Spleen (tissue), 11 donors: ENCODE results near the gene SHOX. TPM values are rescaled to one million over a fixed set of nuclear protein-coding genes. Genes with fewer than 3 reads are reported as not detected.
"Not testable (repeated sequence)": the region's sequence is repeated elsewhere in the genome, so short reads cannot be mapped to it uniquely, and the experiment has no call there.

Source experiments
- DNase-seq: peaks from one replicate; pipeline ENCODE4 v3.0.0-alpha.2; 2020
- H3K27ac ChIP-seq, 8 donors: fragments of 200-600 bp; sonication (generic) in 7 of 8; 1 replicate in 4 of 8; 2 replicates in 4 of 8; pipeline versions ENCODE4 v1.5.0 to v1.8.0; 2016 to 2021; ENCODE audit warnings: inconsistent platforms in 4 of 8, mild to moderate bottlenecking in 4 of 8, moderate library complexity in 1 of 8
- H3K27me3 ChIP-seq, 7 donors: fragments of 200-600 bp; sonication (generic) in 6 of 7; replicated peaks in 1 of 7; 1 replicate in 4 of 7; 2 replicates in 3 of 7; pipeline versions ENCODE4 v1.5.0 to v1.8.0; 2016 to 2021; ENCODE audit warnings: inconsistent platforms in 3 of 7, mild to moderate bottlenecking in 1 of 7
- H3K36me3 ChIP-seq, 6 donors: fragments of 200-600 bp; sonication (generic) in 5 of 6; 1 replicate in 4 of 6; 2 replicates in 2 of 6; pipeline versions ENCODE4 v1.5.0 to v1.8.0; 2016 to 2021; ENCODE audit warnings: inconsistent platforms in 2 of 6
- H3K4me1 ChIP-seq, 6 donors: fragments of 200-600 bp; sonication (generic) in 5 of 6; 1 replicate in 3 of 6; 2 replicates in 3 of 6; pipeline versions ENCODE4 v1.5.0 to v1.8.0; 2016 to 2021; ENCODE audit warnings: inconsistent platforms in 3 of 6
- H3K4me3 ChIP-seq, 8 donors: fragments of 200-600 bp; sonication (generic) in 7 of 8; 1 replicate in 4 of 8; 2 replicates in 4 of 8; pipeline versions ENCODE4 v1.5.0 to v1.8.0; 2016 to 2021; ENCODE audit warnings: inconsistent platforms in 4 of 8, mild to moderate bottlenecking in 4 of 8, moderate library complexity in 2 of 8
- H3K9me3 ChIP-seq, 8 donors: fragments of 200-600 bp; sonication (generic) in 7 of 8; 1 replicate in 4 of 8; 2 replicates in 4 of 8; pipeline versions ENCODE4 v1.5.0 to v1.8.0; 2016 to 2021; ENCODE audit warnings: inconsistent platforms in 4 of 8
- CTCF ChIP-seq, 11 experiments: fragments of 200-600 bp in 7 of 11; fragments of 450-650 bp in 4 of 11; sonication (generic) in 4 of 11; IDR thresholded peaks in 8 of 11; conservative IDR thresholded peaks in 3 of 11; 1 replicate in 7 of 11; 2 replicates in 4 of 11; pipeline versions ENCODE4 v1.4.0 to v1.8.0; 2016 to 2021; ENCODE audit warnings: antibody characterized with exemption in 11 of 11, inconsistent platforms in 4 of 11, mild to moderate bottlenecking in 1 of 11
- POLR2A ChIP-seq, 3 donors: fragments of 450-650 bp; IDR thresholded peaks; one replicate each; pipeline ENCODE4 v1.5.1; 2017; ENCODE audit warnings: antibody characterized with exemption in 3 of 3, mild to moderate bottlenecking in 1 of 3
- POLR2AphosphoS5 ChIP-seq, 3 donors: sonication (generic); formaldehyde crosslinking; IDR thresholded peaks; one replicate each; pipeline ENCODE4 v1.5.1; 2017; ENCODE audit warnings: antibody characterized with exemption in 3 of 3
- WGBS, 5 donors: extraction: QIAGEN DNeasy Blood & Tissue Kit in 3 of 5; methylation state at CpG; one replicate each; pipeline versions ENCODE4 v1.1.5 to v1.1.7; 2013 to 2018; 5-methylcytosine and 5-hydroxymethylcytosine counted together
- intact Hi-C: fragments of 100-400 bp; cut with DNase I; formaldehyde crosslinking; loops from one replicate; pipeline ENCODE4 v1.15.0; 2023; ENCODE audit warnings: low total_unique reads
- polyA plus RNA-seq, 3 donors: library from polyadenylated mRNA; stranded (reverse); fragments of 200-250 nt; gene quantifications; one replicate each; pipeline ENCODE4 v1.2.1, GENCODE V29; 2013
- total RNA-seq, 7 donors: library from RNA; depleted of rRNA in 3 of 7; stranded (reverse); fragments of >200 nt in 3 of 7; fragmentation: NEBNext Ultra II Directional in 4 of 7; extraction: Animal tissue kit (Norgen Biotek cat#: 25700) in 4 of 7; gene quantifications; one replicate each; pipeline versions ENCODE4 v1.1.0 to v1.2.1, GENCODE V29; 2016 to 2021
- donor health status: healthy with polysubstance abuse.
- donor health status: DM: no; HTN: no; CAD: no; lungs with moderate emphysema.
- donor health status: DM: no; HTN: no; CAD: no.
- donor health status: Bipolar disorder and iron deficiency.
- donor health status: healthy.
- donor health status: DM: no; HTN: no; CAD: no.
- donor health status: DM: yes; HTN: yes; CAD: no.

SHOX gene
- total and polyA plus RNA-seq, 10 donors, result not detected

- H3K4me1 ChIP-seq, result peaks cover 0 to 14% (median 6%) of the 10 kb centered on the region in 6 donors
- TF ChIP-seq CTCF (IDR thresholded peaks at IDR 0.05 in 8 of 11, conservative IDR thresholded peaks at IDR 0.05 in 3 of 11), result no peak
- TF ChIP-seq POLR2A (IDR thresholded peaks at IDR 0.05), result no peak
- TF ChIP-seq POLR2AphosphoS5 (IDR thresholded peaks at IDR 0.05), result no peak
- no peaks in the 10 kb centered on the region for H3K36me3 ChIP-seq
- no peaks in the 10 kb centered on the region for H3K9me3 ChIP-seq
- WGBS, 5 donors, result 3 to 7% (median 3%) methylated on average over 36 to 50 of the region's 50 CpGs
- DNase-seq, result peak; percentile 54
- peak overlapping the region in 2 of 8 donors; percentile 13 to 35 for H3K4me3 ChIP-seq
- intact Hi-C loops, result no loop called here
- H3K27me3 ChIP-seq, result peaks cover 0 to 77% (median 31%) of the 10 kb centered on the region in 7 donors
- H3K27ac ChIP-seq, result no peak overlapping the region
Measured at GRCh38 chrX:623599-624315, 6.8 kb upstream of the SHOX start.

- no peak overlapping the region for H3K4me3 ChIP-seq
- 13 to 23% (median 18%) methylated on average over 12 of the region's 12 CpGs for WGBS, 5 donors
- H3K4me1 ChIP-seq, result peaks cover 0 to 14% (median 6%) of the 10 kb centered on the region in 6 donors
- H3K27me3 ChIP-seq, result peaks cover 0 to 75% (median 28%) of the 10 kb centered on the region in 7 donors
- no peaks in the 10 kb centered on the region for H3K9me3 ChIP-seq
- TF ChIP-seq POLR2AphosphoS5 (IDR thresholded peaks at IDR 0.05) (no peak), CTCF (IDR thresholded peaks at IDR 0.05 in 8 of 11, conservative IDR thresholded peaks at IDR 0.05 in 3 of 11) (no peak), POLR2A (IDR thresholded peaks at IDR 0.05) (no peak)
- H3K36me3 ChIP-seq, result no peaks in the 10 kb centered on the region
- intact Hi-C loops, result no loop called here
- no peak for DNase-seq
- H3K27ac ChIP-seq, result no peak overlapping the region
Measured at GRCh38 chrX:625137-625691, 5.4 kb upstream of the SHOX start.

GRCh38 chrX:626047-626446 lies 4.5 kb upstream of the SHOX start:
- H3K27ac ChIP-seq, result not testable (repeated sequence)

GRCh38 chrX:626745-627509 lies 3.7 kb upstream of the SHOX start:
- WGBS, 5 donors, result 3 to 8% (median 4%) methylated on average over 13 of the region's 13 CpGs
- TF ChIP-seq CTCF (IDR thresholded peaks at IDR 0.05 in 8 of 11, conservative IDR thresholded peaks at IDR 0.05 in 3 of 11) (no peak), POLR2A (IDR thresholded peaks at IDR 0.05) (no peak), POLR2AphosphoS5 (IDR thresholded peaks at IDR 0.05) (no peak)
- no peak overlapping the region for H3K27ac ChIP-seq
- no peaks in the 10 kb centered on the region for H3K36me3 ChIP-seq
- H3K9me3 ChIP-seq, result no peaks in the 10 kb centered on the region
- H3K27me3 ChIP-seq, result peaks cover 0 to 75% (median 39%) of the 10 kb centered on the region in 7 donors
- no peak overlapping the region for H3K4me3 ChIP-seq
- DNase-seq, result peak; percentile 36
- intact Hi-C loops, result no loop called here
- peaks cover 0 to 22% (median 7%) of the 10 kb centered on the region in 6 donors for H3K4me1 ChIP-seq

More at GRCh38 chrX:626047-626446, 4.5 kb upstream of the SHOX start:
- 33 to 51% (median 47%) methylated on average over 2 of the region's 2 CpGs for WGBS, 5 donors
- DNase-seq, H3K36me3 ChIP-seq, H3K9me3 ChIP-seq, intact Hi-C loops, H3K4me3 ChIP-seq: not testable (repeated sequence)
- Histone ChIP-seq H3K4me1 (peaks cover 0 to 20% (median 7%) of the 10 kb centered on the region in 6 donors), H3K27me3 (peaks cover 0 to 75% (median 31%) of the 10 kb centered on the region in 7 donors)
